DOHH2 (cell line): Measurements from ENCODE around the gene PTPRN2.

Experiments
- H3F3A ChIP-seq: fragments of 200-600 bp; sonication (generic), shearing (Covaris generic); 2 replicates; pipeline ENCODE4 v1.6.0; 2016; ENCODE audit warnings: antibody characterized with exemption, mild to moderate bottlenecking; ENCODE audit not compliant: control insufficient read depth, insufficient read depth
- H3K27ac ChIP-seq: fragments of 200-600 bp; sonication (generic); 2 replicates; pipeline ENCODE4 v1.5.1; 2014; ENCODE audit warnings: low read depth, mild to moderate bottlenecking, low read length, moderate library complexity
- H3K27me3 ChIP-seq: fragments of 200-600 bp; sonication (generic); 2 replicates; pipeline ENCODE4 v1.6.1; 2014; ENCODE audit warnings: mild to moderate bottlenecking, low read length, mixed read lengths; ENCODE audit not compliant: control insufficient read depth
- H3K36me3 ChIP-seq: fragments of 200-600 bp; sonication (generic); 2 replicates; pipeline ENCODE4 v1.6.1; 2014; ENCODE audit warnings: mild to moderate bottlenecking, low read length, moderate library complexity, mixed read lengths; ENCODE audit not compliant: control insufficient read depth
- H3K4me1 ChIP-seq: fragments of 200-600 bp; sonication (generic); 2 replicates; pipeline ENCODE4 v1.6.1; 2014; ENCODE audit warnings: mild to moderate bottlenecking, low read length, mixed read lengths; ENCODE audit not compliant: control insufficient read depth
- H3K4me2 ChIP-seq: fragments of 200-600 bp; sonication (generic); 2 replicates; pipeline ENCODE4 v1.6.0; 2014; ENCODE audit warnings: mild to moderate bottlenecking, low read length, moderate library complexity
- H3K4me3 ChIP-seq: fragments of 200-600 bp; sonication (generic); 2 replicates; pipeline ENCODE4 v1.5.1; 2014; ENCODE audit warnings: mild to moderate bottlenecking, low read length, mixed read lengths
- H3K79me2 ChIP-seq: fragments of 200-600 bp; sonication (generic); 2 replicates; pipeline ENCODE4 v1.6.1; 2014; ENCODE audit warnings: mild to moderate bottlenecking, low read length, mixed read lengths; ENCODE audit not compliant: control insufficient read depth
- H3K9me2 ChIP-seq: fragments of 200-600 bp; sonication (generic); replicated peaks from 2 replicates; pipeline ENCODE4 v1.6.1; 2014; ENCODE audit warnings: mild to moderate bottlenecking, low read length, mixed read lengths; ENCODE audit not compliant: control insufficient read depth
- H3K9me3 ChIP-seq: fragments of 200-600 bp; sonication (generic); 2 replicates; pipeline ENCODE4 v1.6.1; 2014; ENCODE audit warnings: antibody characterized with exemption, low read length, mixed read lengths; ENCODE audit not compliant: control insufficient read depth, insufficient read depth
- H4K20me1 ChIP-seq: fragments of 200-600 bp; sonication (generic); 2 replicates; pipeline ENCODE4 v1.6.0; 2014; ENCODE audit warnings: low read depth, mild to moderate bottlenecking, antibody characterized with exemption, low read length, moderate library complexity; ENCODE audit not compliant: control insufficient read depth, insufficient read depth
- CTCF ChIP-seq: fragments of 200-600 bp; sonication (generic); IDR thresholded peaks from one replicate; pipeline ENCODE4 v1.5.1; 2014; ENCODE audit warnings: antibody characterized with exemption, mild to moderate bottlenecking, low read depth, low read length; ENCODE audit not compliant: poor library complexity, severe bottlenecking
- EZH2phosphoT487 ChIP-seq: fragments of 200-600 bp; sonication (generic); IDR thresholded peaks from 2 replicates; pipeline ENCODE4 v1.6.1; 2017; ENCODE audit warnings: borderline replicate concordance, mild to moderate bottlenecking, antibody characterized with exemption, low read length, moderate library complexity, mixed read lengths

PTPRN2 gene

GRCh38 chr7:157984423-157985163 lies 603.0 kb downstream of the PTPRN2 start:
- H3K4me2 ChIP-seq, result no peak overlapping the region
- peaks cover 19% of the 10 kb centered on the region; the same call in 1 of the 2 replicates for H3K9me3 ChIP-seq
- no peaks in the 10 kb centered on the region for H3K36me3 ChIP-seq
- H3K9me2 ChIP-seq, result no peaks in the 10 kb centered on the region
- no peaks in the 10 kb centered on the region for H3K27me3 ChIP-seq
- TF ChIP-seq EZH2phosphoT487 (no peak), CTCF (no peak)
- no peaks in the 10 kb centered on the region for H3K4me1 ChIP-seq
- no peak overlapping the region for H3K4me3 ChIP-seq
- no peaks in the 10 kb centered on the region for H4K20me1 ChIP-seq
- no peak overlapping the region for H3K27ac ChIP-seq
- no peaks in the 10 kb centered on the region for H3K79me2 ChIP-seq
- no peaks in the 10 kb centered on the region for H3F3A ChIP-seq

DNA sequence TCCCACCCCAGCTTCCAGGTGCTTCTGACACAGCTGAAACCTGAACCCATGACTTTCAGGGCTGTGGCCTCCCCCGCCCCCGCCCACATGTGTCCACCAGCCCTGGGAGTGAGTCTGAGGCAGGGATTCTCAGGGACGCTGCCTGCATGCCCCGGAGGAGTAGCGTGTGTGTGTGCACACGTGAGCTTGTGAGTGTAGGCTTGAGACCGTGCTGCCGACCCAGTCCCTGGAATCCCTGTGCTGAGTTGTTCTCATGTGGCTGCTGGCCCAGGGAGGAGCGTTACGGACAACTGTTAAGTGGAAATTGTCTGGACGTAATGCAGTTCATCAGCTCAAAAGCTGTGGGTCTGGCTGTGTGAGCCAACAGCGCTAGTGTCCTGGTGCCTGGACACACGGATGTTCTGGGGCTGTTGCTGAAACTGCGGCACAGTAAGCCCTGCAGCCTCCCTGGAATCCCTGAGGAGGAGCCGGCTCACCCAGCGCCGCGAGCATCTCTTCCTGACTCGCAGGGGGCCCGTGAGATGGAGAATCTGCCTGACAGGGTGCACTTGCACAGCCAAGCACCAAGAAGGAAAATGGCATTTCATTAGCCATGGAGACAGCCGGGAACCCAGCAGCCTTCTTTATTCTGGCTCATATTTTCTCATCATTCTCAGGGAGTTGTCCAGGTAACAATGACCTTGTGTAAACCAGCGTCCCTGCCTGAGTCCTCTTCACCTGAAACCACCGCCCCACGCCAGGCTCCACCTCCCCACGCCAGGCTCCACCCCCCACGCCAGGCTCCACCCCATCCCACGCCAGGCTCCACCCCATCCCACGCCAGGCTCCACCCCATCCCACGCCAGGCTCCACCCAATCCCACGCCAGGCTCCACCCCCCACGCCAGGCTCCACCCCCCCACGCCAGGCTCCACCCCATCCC lies 603.9 kb downstream of the PTPRN2 start:
- TF ChIP-seq CTCF (no peak), EZH2phosphoT487 (no peak)
- no peak overlapping the region for H3K4me3 ChIP-seq
- H3K36me3 ChIP-seq, result no peaks in the 10 kb centered on the region
- H3K4me2 ChIP-seq, result no peak overlapping the region
- H3K9me3 ChIP-seq, result peaks cover 19% of the 10 kb centered on the region; the same call in 1 of the 2 replicates
- H3K79me2 ChIP-seq, result no peaks in the 10 kb centered on the region
- H3K27me3 ChIP-seq, result no peaks in the 10 kb centered on the region
- H4K20me1 ChIP-seq, result no peaks in the 10 kb centered on the region
- H3K27ac ChIP-seq, result no peak overlapping the region
- no peaks in the 10 kb centered on the region for H3F3A ChIP-seq
- no peaks in the 10 kb centered on the region for H3K9me2 ChIP-seq
- H3K4me1 ChIP-seq, result no peaks in the 10 kb centered on the region

- Histone ChIP-seq H3K27me3 (no peaks in the 10 kb centered on the region), H3K9me3 (peaks cover 19% of the 10 kb centered on the region; the same call in 1 of the 2 replicates), H3K4me2 (no peak overlapping the region), H3K9me2 (no peaks in the 10 kb centered on the region), H4K20me1 (no peaks in the 10 kb centered on the region), H3K27ac (no peak overlapping the region), H3K36me3 (no peaks in the 10 kb centered on the region), H3K4me3 (no peak overlapping the region), H3F3A (no peaks in the 10 kb centered on the region), H3K4me1 (no peaks in the 10 kb centered on the region), H3K79me2 (no peaks in the 10 kb centered on the region)
- no peak for TF ChIP-seq EZH2phosphoT487
- no peak for TF ChIP-seq CTCF
These were observed 605.8 kb downstream of the PTPRN2 start for GRCh38 chr7:157981778-157982177.
